ENCODE measurements around the gene CBX4. TPM values are rescaled to one million over a fixed set of nuclear protein-coding genes. Genes with fewer than 3 reads are reported as not detected.
"Not testable (repeated sequence)": the region's sequence is repeated elsewhere in the genome, so short reads cannot be mapped to it uniquely, and the experiment has no call there.

Gene CBX4
- total RNA-seq, 1 experiment from 2014 or later: 53.5 TPM

DNA sequence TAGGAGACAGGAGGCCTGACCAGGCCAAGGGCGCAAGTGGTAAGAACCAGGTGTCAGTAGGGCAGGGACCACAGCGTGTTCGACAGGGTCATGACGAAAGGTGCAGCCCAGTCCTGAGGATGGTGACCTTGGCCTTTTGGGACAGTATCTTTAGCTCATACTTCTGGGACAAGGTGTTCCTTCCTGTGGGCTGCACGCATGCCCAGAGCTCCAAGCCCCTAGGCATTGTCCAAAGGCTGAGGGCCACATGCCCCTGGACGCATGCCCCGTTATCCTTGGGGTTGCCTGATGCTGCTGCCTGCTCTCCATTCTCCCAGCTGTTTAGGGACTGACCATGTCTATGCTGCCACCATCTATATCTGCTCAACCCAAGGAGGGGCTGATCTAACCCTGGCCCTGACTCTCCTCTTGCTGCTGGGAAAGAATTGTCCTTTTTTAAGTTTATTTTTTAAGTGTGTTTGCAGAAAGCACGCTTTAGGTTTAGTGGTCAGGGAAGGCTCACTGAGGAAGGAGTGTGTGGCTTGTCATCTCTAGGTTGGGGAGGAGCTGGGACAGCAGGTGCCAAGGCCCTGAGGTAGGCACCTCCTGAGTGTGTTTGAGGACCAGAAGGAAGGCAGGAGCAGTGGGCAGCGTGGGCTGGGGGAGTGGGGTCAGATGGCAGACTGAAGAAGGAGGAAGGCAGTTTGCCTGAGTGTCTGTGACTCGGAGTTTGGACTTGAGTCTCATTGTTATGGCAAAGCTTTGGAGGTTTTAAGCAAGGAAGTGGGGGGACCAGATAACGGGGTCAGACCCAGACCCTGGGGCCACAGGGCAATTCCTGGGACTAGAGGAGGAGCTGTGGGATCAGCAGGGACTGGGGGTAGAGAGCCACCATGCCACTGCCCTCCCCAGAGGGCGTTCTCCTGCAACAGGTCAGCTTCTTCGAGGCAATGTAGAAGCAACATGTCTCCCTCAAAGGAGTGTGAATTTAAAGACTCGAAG lies 15.1 kb upstream of the CBX4 start:
- ATAC-seq (no peak), DNase-seq (no peak)
- Histone ChIP-seq H3K4me2 (ENCODE audit: low read length) (no peak overlapping the region), H3K27ac (ENCODE audit: low read length) (no peak overlapping the region), H3K9me3 (ENCODE audit: low read length) (no peaks in the 10 kb centered on the region), H3K9ac (ENCODE audit: low read length) (no peak overlapping the region), H3K27me3 (ENCODE audit: low read length) (no peaks in the 10 kb centered on the region), H4K20me1 (ENCODE audit: low read length) (no peaks in the 10 kb centered on the region), H3K79me2 (ENCODE audit: low read length) (no peaks in the 10 kb centered on the region), H3F3A (ENCODE audit: low read length, unreplicated experiment) (no peaks in the 10 kb centered on the region), H3K4me1 (ENCODE audit: insufficient read depth, low read length) (peaks cover 25% of the 10 kb centered on the region), H3K36me3 (ENCODE audit: low read depth, low read length) (no peaks in the 10 kb centered on the region), H2AFZ (ENCODE audit: low read length) (no peak overlapping the region), H3K4me3 (ENCODE audit: low read length) (no peak overlapping the region), H3K9me2 (replicated peaks; ENCODE audit: low read length) (no peaks in the 10 kb centered on the region)
- TF ChIP-seq EZH2phosphoT487 (IDR thresholded peaks at IDR 0.05; ENCODE audit: borderline replicate concordance, low read length) (no peak), EZH2 (IDR thresholded peaks at IDR 0.05; ENCODE audit: low read length, unreplicated experiment) (no peak), CTCF (conservative IDR thresholded peaks at IDR 0.05; ENCODE audit: low read depth, low read length) (no peak)
- intact Hi-C loops (cut with micrococcal nuclease): no loop called here
- ChIA-PET POLR2A (ENCODE audit: unreplicated experiment) (no interaction called here), CTCF (no interaction called here)
- no TSS peak for BruUV-seq (replicated peaks)

- H3K4me3 ChIP-seq (ENCODE audit: low read length); H3K27me3 ChIP-seq (ENCODE audit: low read length); H3K9ac ChIP-seq (ENCODE audit: low read length); H3K36me3 ChIP-seq (ENCODE audit: low read depth, low read length); H3K79me2 ChIP-seq (ENCODE audit: low read length); POLR2A ChIA-PET (ENCODE audit: unreplicated experiment); H4K20me1 ChIP-seq (ENCODE audit: low read length); H3K27ac ChIP-seq (ENCODE audit: low read length); CTCF ChIA-PET; intact Hi-C loops (cut with micrococcal nuclease); H3F3A ChIP-seq (ENCODE audit: low read length, unreplicated experiment); BruUV-seq (replicated peaks); H2AFZ ChIP-seq (ENCODE audit: low read length); H3K9me2 ChIP-seq (replicated peaks; ENCODE audit: low read length); H3K9me3 ChIP-seq (ENCODE audit: low read length): not testable (repeated sequence)
- Histone ChIP-seq H3K4me2 (ENCODE audit: low read length) (peak overlapping the region; percentile 66), H3K4me1 (ENCODE audit: insufficient read depth, low read length) (peaks cover 25% of the 10 kb centered on the region)
- DNase-seq: peak; percentile 72
- ATAC-seq: peak; percentile 37
These were observed 13.9 kb upstream of the CBX4 start for GRCh38 chr17:79853168-79853567.

GRCh38 chr17:79852748-79853147 lies 13.5 kb upstream of the CBX4 start:
- Histone ChIP-seq H3K9me3 (ENCODE audit: low read length) (no peaks in the 10 kb centered on the region), H3K27ac (ENCODE audit: low read length) (no peak overlapping the region), H3K4me2 (ENCODE audit: low read length) (peak overlapping the region; percentile 66), H3K9ac (ENCODE audit: low read length) (no peak overlapping the region), H2AFZ (ENCODE audit: low read length) (peak overlapping the region; percentile 25; the same call in 1 of the 2 replicates), H3F3A (ENCODE audit: low read length, unreplicated experiment) (no peaks in the 10 kb centered on the region), H3K36me3 (ENCODE audit: low read depth, low read length) (no peaks in the 10 kb centered on the region), H3K79me2 (ENCODE audit: low read length) (no peaks in the 10 kb centered on the region), H3K27me3 (ENCODE audit: low read length) (no peaks in the 10 kb centered on the region), H3K9me2 (replicated peaks; ENCODE audit: low read length) (no peaks in the 10 kb centered on the region), H3K4me1 (ENCODE audit: insufficient read depth, low read length) (peaks cover 25% of the 10 kb centered on the region), H3K4me3 (ENCODE audit: low read length) (peak overlapping the region; percentile 38; the same call in 1 of the 2 replicates), H4K20me1 (ENCODE audit: low read length) (no peaks in the 10 kb centered on the region)
- ATAC-seq: no peak
- ChIA-PET POLR2A (ENCODE audit: unreplicated experiment) (no interaction called here), CTCF (no interaction called here)
- no TSS peak for BruUV-seq (replicated peaks)
- TF ChIP-seq EZH2 (IDR thresholded peaks at IDR 0.05; ENCODE audit: low read length, unreplicated experiment) (no peak), CTCF (conservative IDR thresholded peaks at IDR 0.05; ENCODE audit: low read depth, low read length) (no peak), EZH2phosphoT487 (IDR thresholded peaks at IDR 0.05; ENCODE audit: borderline replicate concordance, low read length) (no peak)
- DNase-seq: peak; percentile 36
- intact Hi-C loops (cut with micrococcal nuclease): no loop called here

Data from PC-3 (cell line).